ENCODE measurements around the gene ARHGAP15.

DNA sequence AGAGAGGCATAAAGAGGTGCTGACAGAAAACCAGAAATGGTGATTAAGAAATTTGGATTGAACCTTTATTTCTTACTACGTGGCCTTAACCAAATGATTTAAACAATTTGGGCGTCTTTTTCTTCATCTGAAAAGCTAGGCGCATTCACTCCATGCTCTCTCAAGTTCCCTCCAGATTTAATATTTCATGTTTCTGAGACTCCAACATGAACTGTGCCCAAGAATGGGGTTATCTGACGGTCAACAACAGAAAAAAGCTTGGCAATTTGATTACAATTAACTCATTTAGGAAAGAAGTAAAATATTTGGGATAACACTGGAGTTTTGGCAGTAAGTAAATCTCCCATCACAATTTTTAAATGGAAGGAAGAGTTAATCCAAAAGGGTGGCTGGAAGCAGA, 345.4 kb downstream of the ARHGAP15 start:
- no peak for TF ChIP-seq RAD21 (IDR thresholded peaks at IDR 0.05)
- TF ChIP-seq JUND (IDR thresholded peaks at IDR 0.05): no peak
- TF ChIP-seq, protein P1, sequence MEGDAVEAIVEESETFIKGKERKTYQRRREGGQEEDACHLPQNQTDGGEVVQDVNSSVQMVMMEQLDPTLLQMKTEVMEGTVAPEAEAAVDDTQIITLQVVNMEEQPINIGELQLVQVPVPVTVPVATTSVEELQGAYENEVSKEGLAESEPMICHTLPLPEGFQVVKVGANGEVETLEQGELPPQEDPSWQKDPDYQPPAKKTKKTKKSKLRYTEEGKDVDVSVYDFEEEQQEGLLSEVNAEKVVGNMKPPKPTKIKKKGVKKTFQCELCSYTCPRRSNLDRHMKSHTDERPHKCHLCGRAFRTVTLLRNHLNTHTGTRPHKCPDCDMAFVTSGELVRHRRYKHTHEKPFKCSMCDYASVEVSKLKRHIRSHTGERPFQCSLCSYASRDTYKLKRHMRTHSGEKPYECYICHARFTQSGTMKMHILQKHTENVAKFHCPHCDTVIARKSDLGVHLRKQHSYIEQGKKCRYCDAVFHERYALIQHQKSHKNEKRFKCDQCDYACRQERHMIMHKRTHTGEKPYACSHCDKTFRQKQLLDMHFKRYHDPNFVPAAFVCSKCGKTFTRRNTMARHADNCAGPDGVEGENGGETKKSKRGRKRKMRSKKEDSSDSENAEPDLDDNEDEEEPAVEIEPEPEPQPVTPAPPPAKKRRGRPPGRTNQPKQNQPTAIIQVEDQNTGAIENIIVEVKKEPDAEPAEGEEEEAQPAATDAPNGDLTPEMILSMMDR (IDR thresholded peaks at IDR 0.05; ENCODE audit: low read depth, low read length, missing input control): no peak
- no peak for TF ChIP-seq TAF1 (conservative IDR thresholded peaks at IDR 0.05)
- TF ChIP-seq SP1 (IDR thresholded peaks at IDR 0.05): no peak
- no peak for TF ChIP-seq GABPA (IDR thresholded peaks at IDR 0.05 in 1 of 2, conservative IDR thresholded peaks at IDR 0.05 in 1 of 2)
- TF ChIP-seq RXRA (IDR thresholded peaks at IDR 0.05): no peak
- TF ChIP-seq, protein P2, sequence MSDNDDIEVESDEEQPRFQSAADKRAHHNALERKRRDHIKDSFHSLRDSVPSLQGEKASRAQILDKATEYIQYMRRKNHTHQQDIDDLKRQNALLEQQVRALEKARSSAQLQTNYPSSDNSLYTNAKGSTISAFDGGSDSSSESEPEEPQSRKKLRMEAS (IDR thresholded peaks at IDR 0.05): no peak
- no peak for TF ChIP-seq HNF4G (IDR thresholded peaks at IDR 0.05)

Data from liver (tissue), 3 donors.